Spleen (tissue), 11 donors: Measurements from ENCODE around the gene TMEM94. TPM values are rescaled to one million over a fixed set of nuclear protein-coding genes. Genes with fewer than 3 reads are reported as not detected.

Experiments used
- DNase-seq: peaks from one replicate; pipeline ENCODE4 v3.0.0-alpha.2; 2020
- H3K27ac ChIP-seq, 8 donors: fragments of 200-600 bp; sonication (generic) in 7 of 8; 1 replicate in 4 of 8; 2 replicates in 4 of 8; pipeline versions ENCODE4 v1.5.0 to v1.8.0; 2016 to 2021; ENCODE audit warnings: inconsistent platforms in 4 of 8, mild to moderate bottlenecking in 4 of 8, moderate library complexity in 1 of 8
- H3K27me3 ChIP-seq, 7 donors: fragments of 200-600 bp; sonication (generic) in 6 of 7; replicated peaks in 1 of 7; 1 replicate in 4 of 7; 2 replicates in 3 of 7; pipeline versions ENCODE4 v1.5.0 to v1.8.0; 2016 to 2021; ENCODE audit warnings: inconsistent platforms in 3 of 7, mild to moderate bottlenecking in 1 of 7
- H3K36me3 ChIP-seq, 6 donors: fragments of 200-600 bp; sonication (generic) in 5 of 6; 1 replicate in 4 of 6; 2 replicates in 2 of 6; pipeline versions ENCODE4 v1.5.0 to v1.8.0; 2016 to 2021; ENCODE audit warnings: inconsistent platforms in 2 of 6
- H3K4me1 ChIP-seq, 6 donors: fragments of 200-600 bp; sonication (generic) in 5 of 6; 1 replicate in 3 of 6; 2 replicates in 3 of 6; pipeline versions ENCODE4 v1.5.0 to v1.8.0; 2016 to 2021; ENCODE audit warnings: inconsistent platforms in 3 of 6
- H3K4me3 ChIP-seq, 8 donors: fragments of 200-600 bp; sonication (generic) in 7 of 8; 1 replicate in 4 of 8; 2 replicates in 4 of 8; pipeline versions ENCODE4 v1.5.0 to v1.8.0; 2016 to 2021; ENCODE audit warnings: inconsistent platforms in 4 of 8, mild to moderate bottlenecking in 4 of 8, moderate library complexity in 2 of 8
- H3K9me3 ChIP-seq, 8 donors: fragments of 200-600 bp; sonication (generic) in 7 of 8; 1 replicate in 4 of 8; 2 replicates in 4 of 8; pipeline versions ENCODE4 v1.5.0 to v1.8.0; 2016 to 2021; ENCODE audit warnings: inconsistent platforms in 4 of 8
- CTCF ChIP-seq, 11 experiments: fragments of 200-600 bp in 7 of 11; fragments of 450-650 bp in 4 of 11; sonication (generic) in 4 of 11; IDR thresholded peaks in 8 of 11; conservative IDR thresholded peaks in 3 of 11; 1 replicate in 7 of 11; 2 replicates in 4 of 11; pipeline versions ENCODE4 v1.4.0 to v1.8.0; 2016 to 2021; ENCODE audit warnings: antibody characterized with exemption in 11 of 11, inconsistent platforms in 4 of 11, mild to moderate bottlenecking in 1 of 11
- POLR2A ChIP-seq, 3 donors: fragments of 450-650 bp; IDR thresholded peaks; one replicate each; pipeline ENCODE4 v1.5.1; 2017; ENCODE audit warnings: antibody characterized with exemption in 3 of 3, mild to moderate bottlenecking in 1 of 3
- POLR2AphosphoS5 ChIP-seq, 3 donors: sonication (generic); formaldehyde crosslinking; IDR thresholded peaks; one replicate each; pipeline ENCODE4 v1.5.1; 2017; ENCODE audit warnings: antibody characterized with exemption in 3 of 3
- WGBS, 5 donors: extraction: QIAGEN DNeasy Blood & Tissue Kit in 3 of 5; methylation state at CpG; one replicate each; pipeline versions ENCODE4 v1.1.5 to v1.1.7; 2013 to 2018; 5-methylcytosine and 5-hydroxymethylcytosine counted together
- intact Hi-C: fragments of 100-400 bp; cut with DNase I; formaldehyde crosslinking; loops from one replicate; pipeline ENCODE4 v1.15.0; 2023; ENCODE audit warnings: low total_unique reads
- polyA plus RNA-seq, 3 donors: library from polyadenylated mRNA; stranded (reverse); fragments of 200-250 nt; gene quantifications; one replicate each; pipeline ENCODE4 v1.2.1, GENCODE V29; 2013
- total RNA-seq, 7 donors: library from RNA; depleted of rRNA in 3 of 7; stranded (reverse); fragments of >200 nt in 3 of 7; fragmentation: NEBNext Ultra II Directional in 4 of 7; extraction: Animal tissue kit (Norgen Biotek cat#: 25700) in 4 of 7; gene quantifications; one replicate each; pipeline versions ENCODE4 v1.1.0 to v1.2.1, GENCODE V29; 2016 to 2021
- donor health status: healthy with polysubstance abuse.
- donor health status: DM: no; HTN: no; CAD: no; lungs with moderate emphysema.
- donor health status: DM: no; HTN: no; CAD: no.
- donor health status: Bipolar disorder and iron deficiency.
- donor health status: healthy.
- donor health status: DM: no; HTN: no; CAD: no.
- donor health status: DM: yes; HTN: yes; CAD: no.

Gene TMEM94
- total and polyA plus RNA-seq, 10 donors = 24.8 to 101 (median 85.9) TPM

GRCh38 chr17:75490173-75490743 is 33.8 kb downstream of the TMEM94 start:
- WGBS, 5 donors = 60 to 83% (median 80%) methylated on average over 3 to 14 of the region's 14 CpGs
- no peaks in the 10 kb centered on the region for H3K27me3 ChIP-seq
- no peak for DNase-seq
- H3K9me3 ChIP-seq = no peaks in the 10 kb centered on the region
- H3K36me3 ChIP-seq = peaks cover 0 to 81% (median 41%) of the 10 kb centered on the region in 6 donors
- H3K4me1 ChIP-seq = peaks cover 16 to 65% (median 47%) of the 10 kb centered on the region in 6 donors
- intact Hi-C loops = no loop called here
- H3K27ac ChIP-seq = peak overlapping the region in 6 of 8 donors; percentile 26 to 66 (median 50)
- no peak overlapping the region for H3K4me3 ChIP-seq
- TF ChIP-seq POLR2A (IDR thresholded peaks at IDR 0.05) (no peak), POLR2AphosphoS5 (IDR thresholded peaks at IDR 0.05) (no peak), CTCF (IDR thresholded peaks at IDR 0.05 in 8 of 11, conservative IDR thresholded peaks at IDR 0.05 in 3 of 11) (no peak)

- no peak for DNase-seq
- TF ChIP-seq POLR2A (IDR thresholded peaks at IDR 0.05) (no peak), POLR2AphosphoS5 (IDR thresholded peaks at IDR 0.05) (peak; percentile 22 to 56 (median 42)), CTCF (IDR thresholded peaks at IDR 0.05 in 8 of 11, conservative IDR thresholded peaks at IDR 0.05 in 3 of 11) (no peak)
- Histone ChIP-seq H3K27ac (peak overlapping the region in 5 of 8 donors; percentile 48 to 66 (median 51)), H3K4me3 (no peak overlapping the region), H3K27me3 (no peaks in the 10 kb centered on the region), H3K4me1 (peaks cover 16 to 57% (median 42%) of the 10 kb centered on the region in 6 donors), H3K36me3 (peaks cover 0 to 81% (median 49%) of the 10 kb centered on the region in 6 donors), H3K9me3 (no peaks in the 10 kb centered on the region)
- 43 to 78% (median 67%) methylated on average over 7 to 19 of the region's 19 CpGs for WGBS, 5 donors
- intact Hi-C loops = no loop called here
Measured at GRCh38 chr17:75490953-75491649, 34.7 kb downstream of the TMEM94 start.

GRCh38 chr17:75491680-75492079 is 35.2 kb downstream of the TMEM94 start:
- Histone ChIP-seq H3K27me3 (no peaks in the 10 kb centered on the region), H3K4me1 (peaks cover 16 to 51% (median 37%) of the 10 kb centered on the region in 6 donors), H3K36me3 (peaks cover 0 to 82% (median 55%) of the 10 kb centered on the region in 6 donors), H3K27ac (peak overlapping the region in 2 of 8 donors; percentile 48 to 66), H3K4me3 (no peak overlapping the region), H3K9me3 (no peaks in the 10 kb centered on the region)
- TF ChIP-seq CTCF (IDR thresholded peaks at IDR 0.05 in 8 of 11, conservative IDR thresholded peaks at IDR 0.05 in 3 of 11) (no peak), POLR2AphosphoS5 (IDR thresholded peaks at IDR 0.05) (peak in 1 of 3 donors; percentile 11), POLR2A (IDR thresholded peaks at IDR 0.05) (no peak)
- no peak for DNase-seq
- 91 to 95% (median 94%) methylated on average over 9 to 15 of the region's 15 CpGs for WGBS, 5 donors
- intact Hi-C loops = no loop called here

GRCh38 chr17:75492555-75493168 is 36.2 kb downstream of the TMEM94 start:
- intact Hi-C loops = no loop called here
- H3K9me3 ChIP-seq = no peaks in the 10 kb centered on the region
- TF ChIP-seq POLR2A (IDR thresholded peaks at IDR 0.05) = no peak
- TF ChIP-seq POLR2AphosphoS5 (IDR thresholded peaks at IDR 0.05) = no peak
- TF ChIP-seq CTCF (IDR thresholded peaks at IDR 0.05 in 8 of 11, conservative IDR thresholded peaks at IDR 0.05 in 3 of 11) = no peak
- peak; percentile 74 for DNase-seq
- no peaks in the 10 kb centered on the region for H3K27me3 ChIP-seq
- H3K4me3 ChIP-seq = no peak overlapping the region
- H3K36me3 ChIP-seq = peaks cover 0 to 92% (median 60%) of the 10 kb centered on the region in 6 donors
- H3K4me1 ChIP-seq = peaks cover 6 to 42% (median 28%) of the 10 kb centered on the region in 6 donors
- no peak overlapping the region for H3K27ac ChIP-seq
- WGBS, 5 donors = 86 to 92% (median 90%) methylated on average over 8 to 23 of the region's 23 CpGs
